HepG2 (cell line): ENCODE measurements around the gene MRPL9. TPM values are rescaled to one million over a fixed set of nuclear protein-coding genes. Genes with fewer than 3 reads are reported as not detected.

Experiments
- CTCF ChIP-seq: sonication (generic); formaldehyde crosslinking; IDR thresholded peaks from 2 replicates; pipeline ENCODE4 v1.5.0; 2020; ENCODE audit warnings: mild to moderate bottlenecking, missing genetic modification reagents, moderate library complexity
- FLYWCH1 ChIP-seq: sonication (generic); formaldehyde crosslinking; IDR thresholded peaks from 2 replicates; pipeline ENCODE4 v1.8.1; 2023; ENCODE audit warnings: mild to moderate bottlenecking, missing genetic modification reagents
- SUZ12 ChIP-seq: fragments of 150-350 bp; IDR thresholded peaks from 2 replicates; pipeline ENCODE4 v1.6.1; 2014; ENCODE audit warnings: low read depth, low read length
- THAP9 ChIP-seq: sonication (generic); formaldehyde crosslinking; IDR thresholded peaks from 2 replicates; pipeline ENCODE4; 2020; ENCODE audit warnings: missing genetic modification reagents, mild to moderate bottlenecking, borderline replicate concordance
- TRIM24 ChIP-seq: sonication (generic); formaldehyde crosslinking; IDR thresholded peaks from 2 replicates; pipeline ENCODE4 v1.8.0; 2022; ENCODE audit warnings: mild to moderate bottlenecking, missing genetic modification reagents
- ZMYM4 ChIP-seq: sonication (generic); formaldehyde crosslinking; IDR thresholded peaks from 2 replicates; pipeline ENCODE4 v1.8.1; 2023; ENCODE audit warnings: mild to moderate bottlenecking, missing genetic modification reagents
- ZNF207 ChIP-seq: fragments of 450-650 bp; IDR thresholded peaks from 2 replicates; pipeline ENCODE4 v1.6.1; 2016; ENCODE audit warnings: antibody characterized with exemption, borderline replicate concordance
- ZNF235 ChIP-seq: sonication (generic); formaldehyde crosslinking; IDR thresholded peaks from 2 replicates; pipeline ENCODE4 v1.8.1; 2023; ENCODE audit warnings: mild to moderate bottlenecking, missing genetic modification reagents, borderline replicate concordance
- ZNF256 ChIP-seq: sonication (generic); formaldehyde crosslinking; conservative IDR thresholded peaks from 2 replicates; pipeline ENCODE4 v1.4.0; 2020; ENCODE audit warnings: missing genetic modification reagents
- ZNF501 ChIP-seq: sonication (generic); formaldehyde crosslinking; IDR thresholded peaks from 2 replicates; pipeline ENCODE4 v1.5.1; 2020; ENCODE audit warnings: mild to moderate bottlenecking, moderate library complexity, missing genetic modification reagents
- ZNF607 ChIP-seq: sonication (generic); formaldehyde crosslinking; IDR thresholded peaks from 2 replicates; pipeline ENCODE4 v1.5.1; 2020; ENCODE audit warnings: missing genetic modification reagents, mild to moderate bottlenecking, borderline replicate concordance
- ZNF790 ChIP-seq: sonication (generic); formaldehyde crosslinking; IDR thresholded peaks from 2 replicates; pipeline ENCODE4 v1.8.0; 2022; ENCODE audit warnings: missing genetic modification reagents, mild to moderate bottlenecking, borderline replicate concordance
- ZNF883 ChIP-seq: sonication (generic); formaldehyde crosslinking; IDR thresholded peaks from 2 replicates; pipeline ENCODE4 v1.5.1; 2020; ENCODE audit warnings: mild to moderate bottlenecking, missing genetic modification reagents; ENCODE audit errors: not compliant biosample characterization
- ZSCAN21 ChIP-seq: sonication (generic); formaldehyde crosslinking; IDR thresholded peaks from 2 replicates; pipeline ENCODE4 v1.8.0; 2022; ENCODE audit warnings: mild to moderate bottlenecking, missing genetic modification reagents, moderate library complexity, borderline replicate concordance
- polyA plus RNA-seq, 8 experiments: library from polyadenylated mRNA; depleted of rRNA in 3 of 8; stranded (reverse) in 7 of 8; unstranded in 1 of 8; fragments of >200 nt; fragmentation: Illumina TruSeq in 4 of 8; extraction: Trizol in 4 of 8; gene quantifications; 2 replicates each; pipeline versions ENCODE4 v1.2.1 to v1.2.3, GENCODE V29; 2011 to 2016; ENCODE audit warnings: low read depth in 4 of 8, missing spikeins in 1 of 8, mixed read lengths in 1 of 8; ENCODE audit not compliant: insufficient read depth in 1 of 8
- total RNA-seq, 5 experiments: library from RNA; depleted of rRNA; stranded (reverse); fragments of >200 nt; fragmentation: Illumina TruSeq; extraction: Trizol; gene quantifications; 2 replicates each; pipeline ENCODE4 v1.2.3, GENCODE V29; 2016; ENCODE audit warnings: low read depth in 1 of 5
- TF ChIP-seq, protein P1 (sequence below): sonication (generic); formaldehyde crosslinking; IDR thresholded peaks from 2 replicates; pipeline ENCODE4 v1.4.0; 2020; ENCODE audit warnings: missing genetic modification reagents
- TF ChIP-seq, protein P2 (sequence below): sonication (generic); formaldehyde crosslinking; IDR thresholded peaks from 2 replicates; pipeline ENCODE4 v1.5.1; 2020; ENCODE audit warnings: missing genetic modification reagents, mild to moderate bottlenecking, borderline replicate concordance
- TF ChIP-seq, protein P3 (sequence below): sonication (generic); formaldehyde crosslinking; IDR thresholded peaks from 2 replicates; pipeline ENCODE4 v1.4.0; 2020; ENCODE audit warnings: low read depth, missing genetic modification reagents

Gene MRPL9
- total and polyA plus RNA-seq, 2 of the 13 experiments (the other 11 are each of a cell fraction or from before 2014, with no cell fraction given), result 72.1 to 107 TPM

DNA sequence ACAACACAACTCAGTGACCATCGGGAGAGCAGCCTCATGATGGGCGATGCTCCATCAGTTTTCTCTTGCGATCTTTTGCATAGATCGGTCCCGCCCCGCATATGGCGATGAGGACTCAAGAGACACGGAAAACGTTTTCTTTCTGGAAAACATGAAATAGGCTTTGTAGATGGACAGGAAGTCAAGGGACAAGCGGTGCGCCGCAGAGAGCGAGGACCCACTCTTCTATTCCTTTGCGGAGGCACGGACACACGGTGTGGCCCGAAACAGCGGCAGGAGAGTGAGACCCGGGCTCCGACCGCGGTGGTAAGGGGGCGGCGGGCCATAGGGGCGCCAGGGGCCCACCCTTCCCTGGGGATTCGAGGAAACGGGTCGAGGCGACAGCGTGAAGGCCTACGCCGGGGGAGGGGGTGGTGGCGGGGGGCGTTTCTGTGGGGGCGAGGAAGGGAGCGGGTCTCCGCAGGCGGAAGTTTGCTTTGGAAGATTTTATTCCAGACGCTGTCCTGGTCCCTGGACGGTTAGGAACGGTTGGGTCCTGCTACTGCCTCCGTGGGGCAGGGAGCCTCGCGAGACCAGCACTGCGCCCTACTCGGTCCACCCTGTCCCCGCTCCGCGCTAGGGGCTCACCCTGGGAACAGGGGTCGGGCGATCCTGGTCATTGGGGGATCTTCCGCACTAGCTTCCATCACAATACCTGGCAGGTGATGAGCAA, 27.8 kb upstream of the MRPL9 start (continued):
- TF ChIP-seq, protein P1, sequence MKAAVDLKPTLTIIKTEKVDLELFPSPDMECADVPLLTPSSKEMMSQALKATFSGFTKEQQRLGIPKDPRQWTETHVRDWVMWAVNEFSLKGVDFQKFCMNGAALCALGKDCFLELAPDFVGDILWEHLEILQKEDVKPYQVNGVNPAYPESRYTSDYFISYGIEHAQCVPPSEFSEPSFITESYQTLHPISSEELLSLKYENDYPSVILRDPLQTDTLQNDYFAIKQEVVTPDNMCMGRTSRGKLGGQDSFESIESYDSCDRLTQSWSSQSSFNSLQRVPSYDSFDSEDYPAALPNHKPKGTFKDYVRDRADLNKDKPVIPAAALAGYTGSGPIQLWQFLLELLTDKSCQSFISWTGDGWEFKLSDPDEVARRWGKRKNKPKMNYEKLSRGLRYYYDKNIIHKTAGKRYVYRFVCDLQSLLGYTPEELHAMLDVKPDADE (CRISPR knock-in tag), result no peak
- TF ChIP-seq TRIM24 (CRISPR knock-in tag), result no peak
- TF ChIP-seq ZNF235 (CRISPR knock-in tag), result no peak
- no peak for TF ChIP-seq SUZ12
- TF ChIP-seq ZNF207, result no peak
- TF ChIP-seq ZNF256 (CRISPR knock-in tag), result no peak
- 0 out of 2 replicates have a peak, but pooled peaks have one; percentile 45 for TF ChIP-seq ZSCAN21 (CRISPR knock-in tag)
- 0 out of 2 replicates have a peak, but pooled peaks have one; percentile 65 for TF ChIP-seq ZNF790 (CRISPR knock-in tag)
- TF ChIP-seq, protein P2, sequence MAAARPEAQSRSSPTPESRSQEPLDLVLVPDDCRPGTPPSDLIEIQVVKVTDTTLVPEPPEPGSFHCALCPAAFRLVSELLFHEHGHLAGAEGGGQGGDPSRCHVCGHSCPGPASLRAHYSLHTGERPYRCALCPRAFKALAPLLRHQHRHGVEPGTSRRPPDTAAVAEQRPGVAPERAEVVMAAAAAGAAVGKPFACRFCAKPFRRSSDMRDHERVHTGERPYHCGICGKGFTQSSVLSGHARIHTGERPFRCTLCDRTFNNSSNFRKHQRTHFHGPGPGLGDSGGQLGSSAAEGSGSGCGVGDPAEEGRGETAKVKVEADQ, result 0 out of 2 replicates have a peak, but pooled peaks have one; percentile 30
- TF ChIP-seq, protein P3, sequence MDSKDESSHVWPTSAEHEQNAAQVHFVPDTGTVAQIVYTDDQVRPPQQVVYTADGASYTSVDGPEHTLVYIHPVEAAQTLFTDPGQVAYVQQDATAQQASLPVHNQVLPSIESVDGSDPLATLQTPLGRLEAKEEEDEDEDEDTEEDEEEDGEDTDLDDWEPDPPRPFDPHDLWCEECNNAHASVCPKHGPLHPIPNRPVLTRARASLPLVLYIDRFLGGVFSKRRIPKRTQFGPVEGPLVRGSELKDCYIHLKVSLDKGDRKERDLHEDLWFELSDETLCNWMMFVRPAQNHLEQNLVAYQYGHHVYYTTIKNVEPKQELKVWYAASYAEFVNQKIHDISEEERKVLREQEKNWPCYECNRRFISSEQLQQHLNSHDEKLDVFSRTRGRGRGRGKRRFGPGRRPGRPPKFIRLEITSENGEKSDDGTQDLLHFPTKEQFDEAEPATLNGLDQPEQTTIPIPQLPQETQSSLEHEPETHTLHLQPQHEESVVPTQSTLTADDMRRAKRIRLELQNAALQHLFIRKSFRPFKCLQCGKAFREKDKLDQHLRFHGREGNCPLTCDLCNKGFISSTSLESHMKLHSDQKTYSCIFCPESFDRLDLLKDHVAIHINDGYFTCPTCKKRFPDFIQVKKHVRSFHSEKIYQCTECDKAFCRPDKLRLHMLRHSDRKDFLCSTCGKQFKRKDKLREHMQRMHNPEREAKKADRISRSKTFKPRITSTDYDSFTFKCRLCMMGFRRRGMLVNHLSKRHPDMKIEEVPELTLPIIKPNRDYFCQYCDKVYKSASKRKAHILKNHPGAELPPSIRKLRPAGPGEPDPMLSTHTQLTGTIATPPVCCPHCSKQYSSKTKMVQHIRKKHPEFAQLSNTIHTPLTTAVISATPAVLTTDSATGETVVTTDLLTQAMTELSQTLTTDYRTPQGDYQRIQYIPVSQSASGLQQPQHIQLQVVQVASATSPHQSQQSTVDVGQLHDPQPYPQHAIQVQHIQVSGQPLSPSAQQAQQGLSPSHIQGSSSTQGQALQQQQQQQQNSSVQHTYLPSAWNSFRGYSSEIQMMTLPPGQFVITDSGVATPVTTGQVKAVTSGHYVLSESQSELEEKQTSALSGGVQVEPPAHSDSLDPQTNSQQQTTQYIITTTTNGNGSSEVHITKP, result 0 out of 2 replicates have a peak, but pooled peaks have one; percentile 1
- peak; percentile 12 for TF ChIP-seq ZNF883 (CRISPR knock-in tag)
- 0 out of 2 replicates have a peak, but pooled peaks have one; percentile 63 for TF ChIP-seq FLYWCH1
- TF ChIP-seq ZNF501, result peak; percentile 45; the same call in 1 of the 2 replicates
- TF ChIP-seq THAP9 (CRISPR knock-in tag), result 0 out of 2 replicates have a peak, but pooled peaks have one; percentile 47
- TF ChIP-seq CTCF (CRISPR knock-in tag), result no peak
- peak; percentile 16; the same call in 1 of the 2 replicates for TF ChIP-seq ZNF607
- TF ChIP-seq ZMYM4 (CRISPR knock-in tag), result no peak
